Endodermal cell (in vitro differentiated cells): ENCODE measurements around the gene CELA3B. TPM values are rescaled to one million over a fixed set of nuclear protein-coding genes. Genes with fewer than 3 reads are reported as not detected.
"Not testable (repeated sequence)": the region's sequence is repeated elsewhere in the genome, so short reads cannot be mapped to it uniquely, and the experiment has no call there.

Source experiments
- DNase-seq: peaks from one replicate; pipeline ENCODE4 v3.0.0-alpha.2; 2017
- H3K27ac ChIP-seq: 2 replicates; pipeline ENCODE4 v1.5.1; 2013; ENCODE audit warnings: mild to moderate bottlenecking, low read depth, low read length, moderate library complexity
- H3K27me3 ChIP-seq: 2 replicates; pipeline ENCODE4 v1.6.1; 2013; ENCODE audit warnings: mild to moderate bottlenecking, low read length, moderate library complexity; ENCODE audit not compliant: insufficient read depth, control insufficient read depth, poor library complexity, severe bottlenecking
- H3K36me3 ChIP-seq: 2 replicates; pipeline ENCODE4 v1.7.0; 2013; ENCODE audit warnings: mild to moderate bottlenecking, low read length, moderate library complexity; ENCODE audit not compliant: control insufficient read depth, insufficient read depth
- H3K4me1 ChIP-seq: one replicate; pipeline ENCODE4 v1.7.0; 2013; ENCODE audit warnings: low read length; ENCODE audit not compliant: control insufficient read depth, insufficient read depth
- H3K4me3 ChIP-seq: 2 replicates; pipeline ENCODE4 v1.5.1; 2013; ENCODE audit warnings: mild to moderate bottlenecking, low read length, moderate library complexity
- H3K9ac ChIP-seq: 2 replicates; pipeline ENCODE4 v1.6.1; 2013; ENCODE audit warnings: mild to moderate bottlenecking, low read length, moderate library complexity; ENCODE audit not compliant: poor library complexity, severe bottlenecking; ENCODE audit errors: extremely low read depth
- H3K9me3 ChIP-seq: 2 replicates; pipeline ENCODE4 v1.6.1; 2013; ENCODE audit warnings: mild to moderate bottlenecking, low read length, moderate library complexity; ENCODE audit not compliant: control insufficient read depth
- H3K27ac Mint-ChIP-seq: 2 replicates; pipeline ENCODE4 v1.8.0; 2020; ENCODE audit warnings: mixed read lengths
- H3K27me3 Mint-ChIP-seq: 2 replicates; pipeline ENCODE4 v1.8.0; 2021; ENCODE audit warnings: mild to moderate bottlenecking, mixed read lengths; ENCODE audit not compliant: insufficient read depth
- H3K36me3 Mint-ChIP-seq: 2 replicates; pipeline ENCODE4 v1.8.0; 2020; ENCODE audit warnings: low read depth, mixed read lengths
- H3K4me1 Mint-ChIP-seq: 2 replicates; pipeline ENCODE4 v1.8.0; 2020; ENCODE audit warnings: mixed read lengths
- H3K4me3 Mint-ChIP-seq: 2 replicates; pipeline ENCODE4 v1.8.0; 2020; ENCODE audit warnings: mild to moderate bottlenecking, moderate library complexity, mixed read lengths
- H3K9me3 Mint-ChIP-seq: 2 replicates; pipeline ENCODE4 v1.8.0; 2020; ENCODE audit warnings: mild to moderate bottlenecking, mixed read lengths
- CTCF ChIP-seq: fragments of 200-600 bp; sonication (generic); conservative IDR thresholded peaks from 2 replicates; pipeline ENCODE4 v1.5.0; 2021; ENCODE audit warnings: antibody characterized with exemption, mild to moderate bottlenecking
- WGBS, 2 experiments: methylation state at CpG; one replicate each; pipeline versions ENCODE4 v1.1.5 to v1.1.7; 2013; ENCODE audit warnings: missing lambda C conversion rate in 2 of 2, mixed read lengths in 1 of 2; ENCODE audit not compliant: insufficient coverage in 1 of 2, insufficient read length in 1 of 2; 5-methylcytosine and 5-hydroxymethylcytosine counted together
- total RNA-seq, 2 donors: library from RNA; stranded (reverse); fragmentation: NEBNext Ultra II Directional in 1 of 2; extraction: Animal tissue kit (Norgen Biotek cat#: 25700) in 1 of 2; gene quantifications; 2 replicates in 1 of 2; 3 replicates in 1 of 2; pipeline ENCODE4 v1.2.1, GENCODE V29; 2021

The CELA3B gene
- total RNA-seq, 2 donors from 2014 or later: not detected

GRCh38 chr1:22005261-22006149, 28.7 kb downstream of the CELA3B start:
- H3K36me3 ChIP-seq, H3K27ac ChIP-seq, H3K9me3 ChIP-seq, H3K4me3 ChIP-seq, H3K4me1 ChIP-seq, H3K4me1 Mint-ChIP-seq, H3K4me3 Mint-ChIP-seq, H3K27me3 Mint-ChIP-seq, H3K27ac Mint-ChIP-seq, H3K36me3 Mint-ChIP-seq, H3K27me3 ChIP-seq, H3K9ac ChIP-seq, H3K9me3 Mint-ChIP-seq: not testable (repeated sequence)
- WGBS, 2 experiments: 76 to 78% methylated on average over 10 to 18 of the region's 18 CpGs
- TF ChIP-seq CTCF: peak; percentile 77
- DNase-seq: peak; percentile 81

- H3K4me3 ChIP-seq, H3K27ac Mint-ChIP-seq, H3K36me3 ChIP-seq, H3K4me1 Mint-ChIP-seq, H3K9me3 Mint-ChIP-seq, H3K27ac ChIP-seq, H3K27me3 ChIP-seq, H3K36me3 Mint-ChIP-seq, DNase-seq, H3K9ac ChIP-seq, H3K4me3 Mint-ChIP-seq, H3K9me3 ChIP-seq, H3K4me1 ChIP-seq, H3K27me3 Mint-ChIP-seq: not testable (repeated sequence)
- WGBS, 2 experiments: 93 to 100% methylated on average over 2 to 13 of the region's 13 CpGs
These were observed 29.9 kb downstream of the CELA3B start for GRCh38 chr1:22006736-22007135.

GRCh38 chr1:22007262-22007661, 30.4 kb downstream of the CELA3B start:
- not testable (repeated sequence) for H3K36me3 Mint-ChIP-seq, H3K9me3 Mint-ChIP-seq, H3K4me1 ChIP-seq, H3K4me1 Mint-ChIP-seq, H3K27me3 ChIP-seq, H3K4me3 Mint-ChIP-seq, H3K9ac ChIP-seq, H3K4me3 ChIP-seq, H3K9me3 ChIP-seq, DNase-seq, H3K27ac Mint-ChIP-seq, H3K27ac ChIP-seq, H3K27me3 Mint-ChIP-seq, H3K36me3 ChIP-seq
- 97% methylated on average over 7 of the region's 10 CpGs; no CpG with 5 or more reads in 1 of the 2 experiments for WGBS, 2 experiments

GRCh38 chr1:22009566-22009965, 32.7 kb downstream of the CELA3B start:
- 91 to 100% methylated on average over 2 to 8 of the region's 11 CpGs for WGBS, 2 experiments
- not testable (repeated sequence) for H3K4me3 ChIP-seq, H3K9me3 ChIP-seq, H3K4me1 Mint-ChIP-seq, H3K4me1 ChIP-seq, H3K9ac ChIP-seq, DNase-seq, H3K9me3 Mint-ChIP-seq, H3K36me3 Mint-ChIP-seq, H3K4me3 Mint-ChIP-seq, H3K36me3 ChIP-seq, H3K27me3 Mint-ChIP-seq, H3K27ac Mint-ChIP-seq, H3K27me3 ChIP-seq, H3K27ac ChIP-seq

- H3K27me3 Mint-ChIP-seq, H3K9me3 Mint-ChIP-seq, H3K4me1 Mint-ChIP-seq, H3K9me3 ChIP-seq, H3K9ac ChIP-seq, H3K4me1 ChIP-seq, H3K36me3 ChIP-seq, H3K4me3 Mint-ChIP-seq, H3K36me3 Mint-ChIP-seq, H3K4me3 ChIP-seq, H3K27me3 ChIP-seq, H3K27ac ChIP-seq, DNase-seq, H3K27ac Mint-ChIP-seq: not testable (repeated sequence)
- 94 to 100% methylated on average over 1 to 3 of the region's 4 CpGs for WGBS, 2 experiments
These were observed 35.9 kb downstream of the CELA3B start for GRCh38 chr1:22012752-22013151.

GRCh38 chr1:22014575-22015206, 37.9 kb downstream of the CELA3B start:
- not testable (repeated sequence) for H3K9me3 Mint-ChIP-seq

More at GRCh38 chr1:22014575-22015206, 37.9 kb downstream of the CELA3B start:
- not testable (repeated sequence) for H3K4me1 Mint-ChIP-seq, H3K9me3 ChIP-seq, H3K36me3 Mint-ChIP-seq, H3K27me3 ChIP-seq, H3K27ac Mint-ChIP-seq, H3K27me3 Mint-ChIP-seq, H3K4me3 Mint-ChIP-seq, H3K27ac ChIP-seq, H3K4me1 ChIP-seq, DNase-seq, H3K36me3 ChIP-seq, H3K4me3 ChIP-seq, H3K9ac ChIP-seq
- 85 to 94% methylated on average over 5 to 13 of the region's 13 CpGs for WGBS, 2 experiments
